Fibroblast of pulmonary artery (primary cell): Measurements from ENCODE around the gene SMURF1.

ENCODE experiments used
- DNase-seq: peaks from one replicate; pipeline ENCODE4 v3.0.0-alpha.2; 2010; ENCODE audit warnings: low read depth
- H3K4me3 ChIP-seq: replicated peaks from 2 replicates; pipeline ENCODE4 v1.5.1; 2011; ENCODE audit warnings: low read depth, mild to moderate bottlenecking, control low read depth, low read length, moderate library complexity
- TF ChIP-seq, protein P1 (sequence below): IDR thresholded peaks from 2 replicates; pipeline ENCODE4 v1.5.1; 2011; ENCODE audit warnings: mild to moderate bottlenecking, control low read depth, low read length, inconsistent platforms; ENCODE audit errors: missing control alignments

Gene SMURF1

DNA sequence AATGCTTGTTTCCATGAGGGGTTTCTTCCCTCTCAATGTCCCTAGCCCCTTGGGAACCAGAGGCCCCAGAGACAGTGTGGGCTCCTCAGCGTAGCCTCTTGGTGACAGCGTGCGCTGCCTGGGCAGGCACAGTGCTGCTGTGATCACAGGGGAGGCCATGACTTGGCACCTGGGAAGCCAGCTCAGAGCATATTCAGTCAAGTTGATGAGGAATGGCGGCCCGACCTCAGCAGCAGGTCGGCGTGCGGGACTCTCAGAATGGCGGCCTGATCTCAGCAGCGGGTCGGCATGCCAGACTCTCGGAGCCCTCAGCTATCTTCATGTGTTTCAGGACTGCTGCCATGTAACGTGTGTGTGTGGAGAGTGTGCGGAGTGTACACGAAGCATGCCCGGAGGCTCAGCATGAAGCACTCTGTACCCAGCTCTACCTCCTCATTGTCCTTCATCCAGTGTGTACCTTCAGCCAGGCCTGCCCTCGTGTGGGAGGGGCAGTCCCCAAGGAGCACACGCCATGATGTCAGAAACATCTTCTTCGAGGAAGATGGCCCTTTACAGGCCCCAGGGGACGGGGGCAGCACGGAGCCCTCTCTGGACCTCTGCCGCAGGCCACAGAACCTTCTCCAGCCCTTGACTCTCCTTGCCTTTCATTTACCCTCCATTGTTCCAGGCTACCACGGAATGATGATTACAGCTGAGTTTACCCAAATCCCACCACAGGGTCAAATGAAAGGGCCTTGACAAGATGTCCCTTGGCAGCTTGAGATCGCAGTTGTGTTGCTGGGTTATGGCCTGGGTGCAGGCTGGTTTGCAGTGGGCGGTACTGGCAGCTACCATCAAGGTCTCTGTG, 130.4 kb downstream of the SMURF1 start:
- no peak overlapping the region for H3K4me3 ChIP-seq
- DNase-seq: no peak
- TF ChIP-seq, protein P1, sequence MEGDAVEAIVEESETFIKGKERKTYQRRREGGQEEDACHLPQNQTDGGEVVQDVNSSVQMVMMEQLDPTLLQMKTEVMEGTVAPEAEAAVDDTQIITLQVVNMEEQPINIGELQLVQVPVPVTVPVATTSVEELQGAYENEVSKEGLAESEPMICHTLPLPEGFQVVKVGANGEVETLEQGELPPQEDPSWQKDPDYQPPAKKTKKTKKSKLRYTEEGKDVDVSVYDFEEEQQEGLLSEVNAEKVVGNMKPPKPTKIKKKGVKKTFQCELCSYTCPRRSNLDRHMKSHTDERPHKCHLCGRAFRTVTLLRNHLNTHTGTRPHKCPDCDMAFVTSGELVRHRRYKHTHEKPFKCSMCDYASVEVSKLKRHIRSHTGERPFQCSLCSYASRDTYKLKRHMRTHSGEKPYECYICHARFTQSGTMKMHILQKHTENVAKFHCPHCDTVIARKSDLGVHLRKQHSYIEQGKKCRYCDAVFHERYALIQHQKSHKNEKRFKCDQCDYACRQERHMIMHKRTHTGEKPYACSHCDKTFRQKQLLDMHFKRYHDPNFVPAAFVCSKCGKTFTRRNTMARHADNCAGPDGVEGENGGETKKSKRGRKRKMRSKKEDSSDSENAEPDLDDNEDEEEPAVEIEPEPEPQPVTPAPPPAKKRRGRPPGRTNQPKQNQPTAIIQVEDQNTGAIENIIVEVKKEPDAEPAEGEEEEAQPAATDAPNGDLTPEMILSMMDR: no peak

DNA sequence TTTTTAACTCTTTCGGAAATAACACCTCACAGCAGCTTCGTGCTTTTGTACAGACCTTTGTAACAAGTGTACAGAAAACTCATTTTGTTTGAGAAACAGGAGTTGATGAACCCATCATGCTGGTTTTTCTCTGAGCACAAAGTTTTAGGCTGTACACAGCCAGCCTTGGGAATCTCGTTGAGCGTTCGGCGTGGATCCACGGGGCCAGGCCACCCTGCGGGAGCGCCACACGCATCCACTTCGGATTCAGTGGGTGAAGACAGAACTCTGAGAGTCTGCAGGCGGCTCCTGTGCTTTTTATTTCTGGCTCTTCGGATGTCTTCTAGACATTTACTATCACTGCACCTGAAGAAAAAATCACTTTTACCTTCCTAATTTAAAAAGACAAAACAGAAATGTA, 131.2 kb downstream of the SMURF1 start:
- TF ChIP-seq, protein P1: no peak
- DNase-seq: no peak

DNA sequence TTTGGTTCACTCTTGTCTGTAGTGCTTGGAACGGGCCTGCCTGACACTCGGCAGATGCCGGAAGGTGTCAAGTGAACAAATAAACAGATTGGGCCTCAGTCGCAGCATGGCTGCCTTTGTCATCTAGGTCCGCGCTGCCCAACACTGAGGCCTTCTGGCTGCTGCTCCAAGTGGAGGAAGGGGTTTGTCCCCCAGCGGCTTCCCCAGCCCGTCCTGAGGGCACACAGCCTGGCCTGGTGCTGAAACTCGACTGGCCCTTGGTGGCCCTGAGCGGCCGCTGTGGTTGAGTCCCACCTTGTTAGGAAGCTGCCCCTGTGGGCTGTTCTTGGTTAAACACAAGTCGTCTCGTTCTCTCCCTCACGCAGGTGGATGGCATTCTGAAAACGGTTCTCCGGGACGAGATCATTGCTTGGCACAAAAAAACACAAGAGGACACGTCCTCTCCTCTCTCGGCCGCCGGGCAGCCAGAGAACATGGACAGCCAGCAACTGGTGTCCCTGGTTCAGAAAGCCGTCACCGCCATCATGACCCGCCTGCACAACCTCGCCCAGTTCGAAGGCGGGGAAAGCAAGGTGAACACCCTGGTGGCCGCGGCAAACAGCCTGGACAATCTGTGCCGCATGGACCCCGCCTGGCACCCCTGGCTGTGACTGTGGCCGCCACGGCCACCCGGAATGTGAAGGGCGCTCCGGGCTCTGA, 132.1 kb downstream of the SMURF1 start:
- TF ChIP-seq, protein P1: no peak
- DNase-seq: no peak

More for the DNA sequence above, 131.2 kb downstream of the SMURF1 start:
- H3K4me3 ChIP-seq: no peak overlapping the region

DNA sequence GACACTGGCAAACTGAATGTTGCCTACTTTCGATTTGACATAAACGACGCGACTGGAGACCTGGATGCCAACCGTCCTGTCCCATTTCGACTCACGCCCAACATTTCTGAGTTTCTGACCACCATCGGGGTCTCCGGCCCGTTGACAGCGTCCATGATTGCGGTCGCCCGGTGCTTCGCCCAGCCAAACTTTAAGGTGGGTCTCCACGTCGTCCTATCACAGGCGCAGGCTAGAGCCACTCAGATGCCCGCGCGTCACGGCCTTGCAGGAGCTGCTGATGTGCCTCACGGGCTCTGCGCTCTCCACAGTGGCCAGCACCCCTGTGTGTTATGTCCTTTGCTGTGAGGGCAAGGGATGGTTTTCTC, 132.6 kb downstream of the SMURF1 start:
- H3K4me3 ChIP-seq: no peak overlapping the region
- TF ChIP-seq, protein P1: no peak
- no peak for DNase-seq

More for the DNA sequence above, 132.1 kb downstream of the SMURF1 start:
- no peak overlapping the region for H3K4me3 ChIP-seq

DNA sequence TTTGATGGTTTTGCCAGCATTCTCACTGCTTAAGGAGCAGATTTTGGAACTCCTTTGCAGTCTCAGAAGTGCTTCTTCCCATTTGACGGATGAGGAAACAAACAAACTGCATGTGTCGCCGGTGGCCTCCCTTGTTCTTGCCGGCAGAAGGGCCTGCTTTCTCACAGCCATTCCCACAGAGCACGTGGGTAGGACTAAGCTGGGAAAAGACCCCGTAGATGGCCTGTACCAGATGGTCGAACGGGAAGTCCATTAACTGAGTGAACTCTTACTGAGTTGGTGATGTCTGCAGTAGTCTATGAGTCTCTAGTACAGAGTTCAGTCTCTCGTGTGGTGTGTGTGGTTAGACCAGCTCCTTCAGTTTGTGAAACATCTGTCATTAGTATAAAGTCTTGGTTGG, 133.6 kb downstream of the SMURF1 start:
- TF ChIP-seq, protein P1: no peak
- DNase-seq: no peak
- no peak overlapping the region for H3K4me3 ChIP-seq

DNA sequence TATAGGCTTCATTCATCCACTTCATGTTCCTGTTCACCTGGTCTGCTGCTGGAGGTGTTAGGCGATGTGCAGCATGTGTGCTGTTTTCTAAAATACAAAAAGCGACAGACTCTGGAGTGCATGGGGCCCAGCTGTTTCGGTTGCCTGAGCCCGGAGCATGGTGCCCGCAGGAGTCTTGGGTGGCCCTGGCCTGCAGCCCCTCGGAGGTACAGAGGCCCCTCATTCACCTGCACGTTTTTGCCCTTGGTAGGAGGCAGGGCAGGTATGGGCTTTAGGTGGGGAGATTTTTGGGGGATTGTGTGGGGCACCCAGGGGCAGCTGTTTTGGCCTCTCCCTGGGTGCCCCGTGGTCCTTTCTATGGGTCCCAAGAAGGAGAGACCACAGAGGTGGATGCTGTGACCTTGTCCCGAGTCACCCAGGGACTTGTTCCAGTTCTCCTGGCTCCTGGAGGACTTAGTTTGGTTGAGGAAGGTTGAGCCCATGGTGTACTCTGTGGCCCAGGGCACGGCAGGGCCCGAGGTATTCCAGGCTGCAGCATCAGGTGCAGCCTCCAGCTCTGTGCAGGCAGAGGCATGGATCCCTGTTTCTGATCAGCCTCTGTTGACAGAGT, 134.9 kb downstream of the SMURF1 start:
- no peak for DNase-seq
- TF ChIP-seq, protein P1: no peak
- H3K4me3 ChIP-seq: no peak overlapping the region
